ENCODE measurements around the gene CGB5.

CGB5 gene

GRCh38 chr19:49057636-49058234, 14.1 kb downstream of the CGB5 start, which contains the start of gene CGB7:
Gene CGB7, minus strand, starts transcription at chr19:49057749. Its CDS starts 2,374 bp downstream, at chr19:49055375.
- peak; percentile 62 for DNase-seq (ENCODE audit: low spot score)

DNA sequence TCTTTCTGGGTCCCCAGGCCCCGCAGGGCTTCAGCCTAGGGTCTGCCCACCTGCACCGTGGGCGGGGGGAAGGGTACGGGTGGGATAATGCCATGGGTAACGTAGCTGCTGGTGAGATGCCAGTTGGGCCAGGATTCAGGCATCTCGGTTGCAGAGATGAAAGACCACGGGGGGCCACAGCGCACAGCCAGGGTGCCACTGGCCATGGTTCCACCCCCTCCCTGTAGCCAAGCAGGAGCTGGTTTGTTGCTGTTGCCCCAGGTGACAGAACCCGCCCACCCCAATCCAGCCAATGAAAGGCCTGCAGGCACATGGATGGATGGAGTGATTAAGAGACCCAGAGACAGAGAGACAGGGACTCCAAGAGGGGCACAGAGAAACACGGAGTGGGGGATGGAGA, 14.9 kb downstream of the CGB5 start:
- no peak for DNase-seq (ENCODE audit: low spot score)

DNA sequence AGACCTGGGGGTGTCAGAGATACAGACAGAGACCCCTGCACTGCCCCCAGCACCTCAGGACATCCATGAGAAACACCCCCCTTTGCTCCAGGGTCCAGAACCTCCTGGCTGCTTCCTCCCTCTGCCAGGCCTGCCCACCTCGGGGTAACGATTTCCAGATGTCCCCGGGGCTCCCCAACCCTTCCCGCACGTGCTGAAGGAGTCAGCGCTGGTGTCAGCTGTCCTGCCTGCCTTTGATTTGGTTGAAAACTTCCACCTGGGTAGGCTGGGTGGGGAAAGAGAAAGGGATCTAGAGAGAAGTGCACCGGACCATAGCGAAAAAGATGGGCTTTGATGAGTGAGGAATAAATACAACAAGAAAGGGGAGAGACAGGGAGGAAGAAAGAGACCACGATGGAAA, 15.4 kb downstream of the CGB5 start:
- no peak for DNase-seq (ENCODE audit: low spot score)

DNA sequence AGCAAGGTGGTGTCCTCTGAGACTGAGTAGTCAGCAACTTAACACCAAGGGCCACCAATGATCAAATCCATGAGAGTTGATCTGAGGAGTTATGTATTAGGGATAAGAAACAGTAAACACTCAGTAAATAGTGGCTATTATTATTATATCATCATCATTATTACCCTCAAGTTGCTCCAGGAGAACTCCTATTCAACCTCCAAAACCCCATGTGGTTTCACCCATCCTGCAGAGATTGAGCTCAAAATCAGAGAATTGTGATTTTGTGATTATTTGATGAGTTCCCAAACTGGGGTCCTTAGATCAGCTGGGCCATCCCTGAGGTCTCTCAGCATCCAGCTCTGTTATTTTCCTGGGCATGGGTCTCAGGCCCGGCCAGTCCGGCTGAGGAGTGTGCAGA, 17.4 kb downstream of the CGB5 start:
- DNase-seq (ENCODE audit: low spot score) = no peak

- no peak for DNase-seq (ENCODE audit: low spot score)
These were observed 17.8 kb downstream of the CGB5 start for GRCh38 chr19:49061445-49061844.

DNA sequence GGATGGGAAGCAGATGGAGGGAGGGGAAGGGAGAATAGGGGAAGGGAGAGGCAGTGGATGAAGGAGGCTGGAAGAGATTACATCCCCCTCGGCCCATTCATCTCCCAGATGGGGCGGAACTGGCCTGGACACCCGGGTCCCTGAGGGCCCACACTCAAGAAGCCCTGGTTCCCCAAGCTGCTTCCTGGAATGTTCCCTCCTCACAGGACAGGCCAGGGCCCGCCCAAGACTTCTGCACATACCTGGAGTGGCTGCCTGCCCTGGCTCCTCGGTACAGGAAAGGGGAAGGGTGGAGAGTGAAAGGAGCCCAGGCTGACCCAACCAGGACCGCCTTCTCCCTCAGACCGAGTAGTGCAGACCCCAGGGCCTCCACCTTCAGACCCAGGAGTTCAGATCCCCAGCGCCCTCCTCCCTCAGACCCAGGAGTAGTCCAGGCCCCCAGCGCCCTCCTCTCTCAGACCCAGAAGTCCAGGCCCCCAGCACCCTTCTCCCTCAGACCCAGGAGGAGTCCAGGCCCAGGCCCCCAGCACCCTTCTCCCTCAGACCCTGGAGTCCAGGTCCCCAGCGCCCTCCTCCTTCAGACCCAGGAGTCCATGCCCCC, 20.5 kb downstream of the CGB5 start:
- no peak for DNase-seq (ENCODE audit: low spot score)

DNA sequence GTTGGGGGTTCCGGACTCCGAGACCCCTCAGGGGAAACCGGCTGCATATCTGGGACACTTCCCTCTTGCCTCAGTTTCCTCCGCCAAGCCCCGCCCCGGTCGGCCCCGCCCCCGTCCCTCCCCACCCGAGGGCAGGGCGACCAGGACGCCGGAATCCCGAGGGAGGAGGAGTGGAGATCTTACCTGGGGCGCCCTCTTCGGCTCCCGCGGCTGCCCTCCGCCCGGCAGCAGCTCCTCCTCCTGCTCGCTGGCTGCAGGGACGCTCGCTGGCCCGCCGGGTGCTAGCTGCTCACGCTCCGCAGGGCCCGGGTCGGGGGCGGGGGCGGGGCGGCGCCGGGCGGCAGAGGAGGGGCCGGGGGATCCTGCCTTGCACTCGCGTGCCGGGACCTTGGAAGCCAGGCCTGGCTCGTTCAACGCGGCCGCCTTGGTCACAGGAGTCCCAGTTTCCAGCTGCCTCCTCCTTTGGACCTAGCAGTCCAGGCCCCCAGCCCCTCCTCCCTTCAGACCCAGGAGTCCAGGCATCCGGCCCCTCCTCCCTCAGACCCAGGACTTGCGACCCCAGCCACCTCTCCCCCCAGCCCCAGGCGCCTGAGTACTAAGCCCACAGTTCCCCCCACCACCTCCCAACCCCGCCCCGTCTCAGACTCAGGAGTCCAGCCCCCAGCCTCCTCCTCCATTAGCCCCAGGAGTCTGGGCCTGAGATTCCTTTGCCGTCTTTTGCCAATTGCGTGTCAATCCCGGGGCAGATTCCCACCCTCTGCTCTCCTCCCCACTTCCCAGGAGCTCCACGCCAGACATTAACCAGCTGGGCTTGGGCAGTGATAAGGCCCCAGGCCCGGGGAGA, 21.3 kb downstream of the CGB5 start, which contains the start of gene NTF4:
Gene NTF4, minus strand, starts transcription at position 51 of the 844 bp plus-strand sequence. CDS start 2,821 bp downstream, outside the sequence.
- peak; percentile 47 for DNase-seq (ENCODE audit: low spot score)

DNA sequence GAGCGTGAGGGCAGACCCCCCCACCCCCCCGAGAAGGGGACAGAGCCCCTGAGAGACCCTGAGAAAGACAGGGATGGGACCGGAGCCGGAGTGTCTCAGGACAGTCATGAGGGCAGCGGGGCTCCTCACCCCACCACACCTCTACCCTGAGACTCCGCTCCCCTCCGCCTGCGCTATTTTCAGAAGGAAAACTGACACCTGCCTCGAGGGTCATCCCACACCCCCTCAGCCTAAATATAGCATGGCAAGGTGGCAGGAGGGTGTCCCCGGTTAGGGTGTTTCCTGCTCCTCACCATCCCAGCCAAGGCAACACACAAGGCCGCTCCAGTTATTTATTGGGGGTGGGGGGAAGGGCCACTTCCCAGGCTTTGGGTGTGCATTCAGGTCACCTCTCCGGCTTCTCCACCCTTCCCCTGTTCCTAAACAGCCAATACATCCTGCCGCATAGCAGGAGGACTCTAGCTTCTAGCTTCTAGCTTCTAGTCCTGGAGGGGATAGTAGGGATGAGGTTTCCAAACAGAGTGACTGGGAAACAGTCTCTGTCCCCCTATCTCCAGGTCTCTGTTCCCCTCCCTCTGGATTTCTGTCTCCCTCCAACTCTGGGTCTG, 22.4 kb downstream of the CGB5 start:
- DNase-seq (ENCODE audit: low spot score) = no peak

DNA sequence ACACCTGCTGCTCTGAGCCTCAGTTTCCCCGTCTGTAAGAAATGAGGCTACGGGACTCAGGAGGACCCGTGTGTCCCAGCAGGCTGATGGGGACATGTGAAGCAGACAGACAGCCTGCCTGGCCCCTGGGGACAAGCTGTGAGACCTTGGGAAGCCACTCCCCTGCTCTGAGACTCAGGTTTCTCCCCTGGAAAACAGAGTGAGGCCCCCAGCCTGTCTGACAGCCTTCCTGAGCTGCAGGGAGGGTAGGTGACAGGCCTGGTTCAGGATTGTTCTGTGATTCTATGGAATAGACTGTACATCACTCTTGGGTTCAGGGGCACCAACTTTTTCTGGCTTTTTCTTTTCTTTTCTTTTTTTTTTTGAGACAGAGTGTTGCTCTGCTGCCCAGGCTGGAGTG, 23.9 kb downstream of the CGB5 start:
- no peak for DNase-seq (ENCODE audit: low spot score)

DNA sequence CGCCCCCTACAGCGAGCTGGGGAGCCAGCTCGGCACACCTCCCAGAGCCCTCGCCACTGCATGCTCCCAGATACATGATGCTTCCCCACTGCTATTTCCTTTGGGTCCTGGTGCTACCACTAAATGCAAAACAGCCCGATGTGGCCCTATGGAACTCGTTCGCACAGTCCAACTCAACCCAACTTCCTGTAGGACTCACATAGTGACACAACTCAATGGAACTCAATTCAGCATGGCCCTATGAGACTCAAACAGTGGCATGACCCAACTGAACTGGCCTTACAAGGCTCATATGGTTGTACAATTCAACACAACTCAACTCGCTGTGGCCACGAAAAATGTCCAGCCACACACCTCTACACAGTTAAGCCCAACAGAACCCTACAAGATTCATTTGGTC, 25.4 kb downstream of the CGB5 start:
- DNase-seq (ENCODE audit: low spot score) = no peak

- no peak for DNase-seq (ENCODE audit: low spot score)
These were observed 26.8 kb downstream of the CGB5 start for GRCh38 chr19:49070416-49070815.

DNA sequence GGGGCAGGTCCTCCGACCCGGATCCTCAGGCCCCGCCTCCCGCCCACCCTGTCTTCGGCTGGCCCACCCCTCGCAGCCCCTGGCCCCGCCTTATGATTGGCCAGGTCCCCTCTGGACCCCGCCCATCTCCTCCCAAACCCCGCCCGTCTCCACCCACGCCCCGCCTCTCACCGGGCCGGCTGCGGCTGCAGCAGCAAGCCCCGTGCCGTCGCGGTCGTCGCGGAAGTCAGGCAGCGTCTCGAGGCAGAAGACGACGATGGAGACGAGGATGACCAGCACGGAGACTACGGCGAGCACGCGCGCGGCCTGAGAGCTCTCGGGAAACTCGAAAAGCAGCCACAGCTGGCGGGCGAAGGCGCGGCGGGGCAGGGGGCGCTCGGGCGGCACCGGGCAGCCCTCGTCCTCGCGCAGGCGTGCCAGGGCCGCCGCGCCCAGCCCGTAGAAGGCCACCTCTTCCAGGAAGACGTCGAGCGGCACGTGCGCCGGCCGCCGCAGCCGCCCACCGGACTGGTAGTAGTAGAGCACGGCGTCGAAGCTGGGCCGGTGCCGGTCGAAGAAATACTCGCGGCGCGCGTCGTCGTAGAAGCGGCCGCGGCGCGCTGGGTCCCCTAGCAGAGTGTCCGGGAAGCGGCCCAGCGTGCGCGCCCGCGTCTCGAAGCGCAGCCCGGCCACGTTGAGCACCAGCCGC, 28.4 kb downstream of the CGB5 start:
- DNase-seq (ENCODE audit: low spot score) = no peak

DNA sequence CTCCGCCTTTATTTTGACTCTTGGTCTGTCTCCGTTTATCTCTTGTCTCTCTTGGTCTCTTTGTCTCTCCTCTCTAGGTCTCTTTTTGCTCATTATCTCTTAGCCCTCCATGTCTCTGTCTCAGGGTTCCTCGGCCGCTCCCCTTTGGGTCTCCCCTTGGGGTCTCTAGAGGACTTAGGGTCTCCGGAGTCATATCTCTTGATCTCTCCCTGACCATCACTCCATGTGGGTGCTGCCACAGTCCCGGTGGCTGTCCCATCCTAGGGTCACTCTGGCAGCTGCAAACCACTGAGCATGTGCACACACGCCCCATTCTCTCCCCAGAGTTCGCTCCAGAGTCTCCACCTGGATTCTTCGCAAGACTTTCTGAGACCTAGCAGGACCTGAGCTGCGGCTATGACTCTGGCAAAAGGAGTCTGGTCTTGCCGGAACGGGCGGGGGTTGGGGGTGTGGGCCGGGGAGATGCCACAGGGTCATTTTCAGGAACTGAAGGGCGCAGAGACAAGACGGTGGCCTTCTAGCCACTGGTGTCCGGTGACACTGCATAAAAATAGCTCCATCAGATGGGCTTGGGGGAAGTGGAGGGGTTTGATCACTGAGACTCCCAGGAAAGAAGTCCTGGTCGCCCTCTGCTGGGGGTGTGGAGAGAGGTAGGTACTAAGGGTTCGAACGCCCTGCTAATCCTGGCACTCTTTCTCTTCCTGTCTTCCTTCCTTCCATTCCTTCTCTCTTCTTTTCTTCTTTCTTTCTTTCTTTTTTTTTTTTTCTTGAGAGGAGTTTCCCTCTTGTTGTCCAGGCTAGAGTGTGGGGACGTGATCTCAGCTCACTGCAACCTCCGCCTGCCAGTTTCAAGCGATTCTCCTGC, 30.1 kb downstream of the CGB5 start:
- peak; percentile 76 for DNase-seq (ENCODE audit: low spot score)

DNA sequence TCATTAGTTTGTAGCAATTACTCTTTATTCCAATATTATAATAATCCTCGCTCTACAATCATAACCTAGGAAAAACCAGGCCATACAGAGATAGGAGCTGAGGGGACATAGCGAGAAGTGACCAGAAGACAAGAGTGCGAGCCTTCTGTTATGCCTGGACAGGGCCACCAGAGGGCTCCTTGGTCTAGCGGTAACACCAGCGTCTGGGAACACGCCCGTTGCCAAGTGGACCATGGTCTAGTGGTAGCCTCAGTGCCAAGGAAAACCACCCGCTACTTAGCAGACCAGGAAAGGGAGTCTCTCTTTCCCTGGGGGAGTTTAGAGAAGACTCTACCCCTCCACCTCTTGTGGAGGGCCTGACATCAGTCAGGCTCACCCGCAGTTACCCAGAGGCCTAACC, 31.2 kb downstream of the CGB5 start:
- DNase-seq (ENCODE audit: low spot score) = peak; percentile 62

DNA sequence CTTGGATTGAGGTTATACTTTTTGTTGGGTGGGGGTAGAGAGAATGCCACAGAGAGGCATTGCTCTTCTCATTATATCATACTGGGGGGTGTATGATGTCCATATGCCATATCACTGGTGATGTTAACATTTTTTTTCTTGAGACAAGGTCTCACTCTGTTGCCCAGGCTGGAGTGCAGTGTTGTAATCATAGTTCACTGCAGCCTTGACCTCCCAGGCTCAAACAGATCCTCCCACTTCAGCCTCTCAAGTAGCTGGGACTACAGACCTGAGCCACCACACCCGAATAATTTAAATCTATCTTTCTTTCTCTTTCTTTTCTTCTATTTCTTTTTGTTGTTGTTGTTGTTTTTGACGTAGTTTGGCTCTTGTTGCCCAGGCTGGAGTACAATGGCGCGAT, 36.7 kb downstream of the CGB5 start:
- DNase-seq (ENCODE audit: low spot score) = no peak

- DNase-seq (ENCODE audit: low spot score) = no peak
These were observed 37.6 kb downstream of the CGB5 start for GRCh38 chr19:49081273-49081672.

- DNase-seq (ENCODE audit: low spot score) = no peak
These were observed 40.8 kb downstream of the CGB5 start for GRCh38 chr19:49084206-49085019.

- DNase-seq (ENCODE audit: low spot score) = peak; percentile 100
These were observed 41.6 kb downstream of the CGB5 start, which contains the start of gene SNRNP70 for GRCh38 chr19:49085020-49085867. Gene SNRNP70, plus strand, starts transcription at chr19:49085451. Its CDS starts 964 bp downstream, at chr19:49086415.

GRCh38 chr19:49085868-49086232, 42.2 kb downstream of the CGB5 start:
- DNase-seq (ENCODE audit: low spot score) = no peak

All from SW480 (cell line).